ENCODE data around the gene FAM20C.

The FAM20C gene

DNA sequence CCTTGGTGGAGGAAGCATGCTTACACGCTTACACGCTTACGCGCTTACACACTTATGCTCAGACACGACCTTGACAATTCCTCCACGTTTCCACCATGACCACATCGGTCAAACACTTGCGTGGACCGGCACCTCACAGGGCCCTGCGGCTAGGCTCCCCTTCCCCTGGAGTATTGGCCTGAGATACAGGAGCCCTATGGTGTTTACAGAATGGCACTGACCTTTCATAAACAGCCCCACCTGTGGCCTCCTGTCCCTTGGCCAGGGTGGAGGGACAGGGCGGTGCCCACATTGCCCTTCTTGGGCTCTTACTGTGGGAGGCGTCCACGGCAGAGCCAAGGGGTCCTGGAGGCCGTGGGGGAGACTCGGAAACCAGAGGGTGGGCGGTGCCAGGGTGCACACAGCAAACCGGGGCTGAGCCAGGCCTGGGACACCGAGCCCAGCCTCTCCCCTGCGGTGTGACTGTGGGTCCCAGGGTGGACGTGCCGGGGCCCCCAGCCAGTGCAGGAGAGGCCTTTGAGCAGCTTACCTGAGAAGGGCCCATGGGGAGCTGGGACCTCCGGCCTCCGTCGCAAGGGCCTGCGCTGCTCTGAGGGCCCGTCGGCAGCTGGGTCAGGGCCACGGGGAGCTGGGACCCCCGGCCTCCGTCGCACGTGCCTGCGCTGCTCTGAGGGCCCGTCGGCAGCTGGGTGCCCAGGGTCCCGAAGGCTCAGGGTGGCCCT lies 53.4 kb downstream of the FAM20C start:
- no peak overlapping the region for H3K4me3 ChIP-seq (ENCODE audit: low read depth, low read length)
- TF ChIP-seq, protein P1, sequence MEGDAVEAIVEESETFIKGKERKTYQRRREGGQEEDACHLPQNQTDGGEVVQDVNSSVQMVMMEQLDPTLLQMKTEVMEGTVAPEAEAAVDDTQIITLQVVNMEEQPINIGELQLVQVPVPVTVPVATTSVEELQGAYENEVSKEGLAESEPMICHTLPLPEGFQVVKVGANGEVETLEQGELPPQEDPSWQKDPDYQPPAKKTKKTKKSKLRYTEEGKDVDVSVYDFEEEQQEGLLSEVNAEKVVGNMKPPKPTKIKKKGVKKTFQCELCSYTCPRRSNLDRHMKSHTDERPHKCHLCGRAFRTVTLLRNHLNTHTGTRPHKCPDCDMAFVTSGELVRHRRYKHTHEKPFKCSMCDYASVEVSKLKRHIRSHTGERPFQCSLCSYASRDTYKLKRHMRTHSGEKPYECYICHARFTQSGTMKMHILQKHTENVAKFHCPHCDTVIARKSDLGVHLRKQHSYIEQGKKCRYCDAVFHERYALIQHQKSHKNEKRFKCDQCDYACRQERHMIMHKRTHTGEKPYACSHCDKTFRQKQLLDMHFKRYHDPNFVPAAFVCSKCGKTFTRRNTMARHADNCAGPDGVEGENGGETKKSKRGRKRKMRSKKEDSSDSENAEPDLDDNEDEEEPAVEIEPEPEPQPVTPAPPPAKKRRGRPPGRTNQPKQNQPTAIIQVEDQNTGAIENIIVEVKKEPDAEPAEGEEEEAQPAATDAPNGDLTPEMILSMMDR (IDR thresholded peaks at IDR 0.05; ENCODE audit: low read depth, low read length) = no peak

DNA sequence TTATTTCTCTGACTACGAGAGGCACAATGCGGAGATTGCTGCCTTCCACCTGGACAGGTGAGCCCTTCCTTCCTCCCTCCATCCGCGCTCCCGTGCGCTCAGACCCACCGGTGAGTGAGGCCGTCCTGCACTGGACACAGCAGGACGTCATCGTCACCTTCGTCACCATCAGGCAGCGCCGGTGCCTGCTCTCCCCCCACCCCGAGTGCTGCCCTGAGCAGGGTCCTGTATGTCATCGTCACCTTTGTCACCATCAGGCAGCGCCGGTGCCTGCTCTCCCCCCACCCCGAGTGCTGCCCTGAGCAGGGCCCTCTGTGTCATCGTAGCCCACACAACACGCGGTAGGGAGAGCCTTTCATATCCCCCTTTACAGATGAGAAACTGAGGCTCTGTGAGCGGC lies 54.1 kb downstream of the FAM20C start:
- TF ChIP-seq, protein P1 (IDR thresholded peaks at IDR 0.05; ENCODE audit: low read depth, low read length) = no peak
- H3K4me3 ChIP-seq (ENCODE audit: low read depth, low read length) = no peak overlapping the region

GRCh38 chr7:247181-247580 lies 54.8 kb downstream of the FAM20C start:
- TF ChIP-seq, protein P1 (IDR thresholded peaks at IDR 0.05; ENCODE audit: low read depth, low read length) = no peak
- H3K4me3 ChIP-seq (ENCODE audit: low read depth, low read length) = no peak overlapping the region

DNA sequence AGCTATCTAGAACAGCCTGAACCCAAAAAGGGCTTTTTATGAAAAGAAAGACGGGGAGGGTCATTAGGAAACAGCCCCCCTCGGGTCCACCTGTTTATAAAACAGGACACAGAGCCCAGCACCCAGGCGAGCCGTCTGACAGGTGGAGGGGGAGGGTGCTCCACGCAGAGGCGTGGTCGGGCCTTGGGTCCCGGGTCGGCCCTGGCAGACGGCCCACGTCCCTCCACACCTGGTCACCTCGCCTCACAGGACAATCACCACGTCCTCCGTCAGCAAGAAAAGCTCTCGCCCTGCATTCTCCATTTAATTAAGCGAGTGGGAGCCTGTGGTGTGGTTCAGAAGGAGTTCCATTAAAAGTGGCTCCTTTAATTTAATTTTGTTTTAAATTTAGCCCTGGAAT lies 55.3 kb downstream of the FAM20C start:
- TF ChIP-seq, protein P1 (IDR thresholded peaks at IDR 0.05; ENCODE audit: low read depth, low read length) = no peak

DNA sequence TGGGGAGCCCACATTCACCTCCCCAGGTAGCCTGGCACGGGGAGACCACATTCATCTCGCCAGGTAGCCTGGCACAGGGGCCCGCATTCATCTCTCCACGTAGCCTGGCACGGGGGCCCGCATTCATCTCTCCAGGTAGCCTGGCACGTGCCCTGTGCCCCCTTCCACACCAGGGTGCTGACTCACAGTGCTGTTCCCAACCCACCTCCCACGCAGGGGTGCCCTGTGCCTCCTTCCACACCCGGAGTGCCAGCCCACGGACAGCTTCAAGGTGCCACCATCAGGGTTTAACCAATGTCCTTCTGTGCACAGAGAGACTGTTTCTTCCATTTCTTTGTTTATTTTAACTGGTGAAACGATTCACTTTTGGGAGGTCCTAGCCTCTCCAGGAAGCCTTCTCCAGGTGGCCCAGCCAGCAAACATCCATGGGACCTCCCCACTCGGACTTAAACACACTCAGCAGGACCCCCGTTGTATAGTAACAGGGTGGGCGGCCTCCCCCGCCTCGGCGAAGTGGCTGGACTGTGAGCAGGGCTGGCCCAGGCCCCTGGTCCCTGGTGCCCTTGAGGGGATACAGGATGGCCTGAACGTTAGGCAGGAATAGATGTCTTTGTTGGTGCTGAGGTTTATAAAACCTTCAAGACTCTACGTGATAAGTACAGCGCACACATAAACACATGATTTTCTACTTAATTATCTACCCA lies 56.5 kb downstream of the FAM20C start:
- no peak overlapping the region for H3K4me3 ChIP-seq (ENCODE audit: low read depth, low read length)
- TF ChIP-seq, protein P1 (IDR thresholded peaks at IDR 0.05; ENCODE audit: low read depth, low read length) = no peak

More for the DNA sequence above, 55.3 kb downstream of the FAM20C start:
- H3K4me3 ChIP-seq (ENCODE audit: low read depth, low read length) = no peak overlapping the region

GRCh38 chr7:249989-250388 lies 57.6 kb downstream of the FAM20C start:
- H3K4me3 ChIP-seq (ENCODE audit: low read depth, low read length) = no peak overlapping the region
- TF ChIP-seq, protein P1 (IDR thresholded peaks at IDR 0.05; ENCODE audit: low read depth, low read length) = no peak

DNA sequence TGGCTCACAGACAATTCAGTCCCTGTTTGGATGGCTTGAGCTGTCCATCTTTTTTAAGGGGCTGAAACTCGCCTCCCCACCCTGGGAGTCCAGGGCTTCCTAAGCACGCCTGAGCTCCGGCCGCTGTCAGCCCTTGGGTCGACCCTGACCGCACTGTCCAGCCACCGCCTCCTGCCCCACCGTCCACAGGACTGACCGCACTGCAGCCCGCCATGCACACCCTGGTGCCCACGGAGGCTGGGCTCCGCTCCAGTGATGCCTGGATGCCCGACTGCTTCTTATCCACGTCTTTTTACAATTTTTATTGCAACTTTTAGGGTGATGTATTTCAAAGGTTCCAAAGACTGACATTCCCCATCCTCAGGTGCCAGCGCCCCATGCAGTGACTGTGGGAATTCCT lies 58.2 kb downstream of the FAM20C start:
- no peak overlapping the region for H3K4me3 ChIP-seq (ENCODE audit: low read depth, low read length)
- TF ChIP-seq, protein P1 (IDR thresholded peaks at IDR 0.05; ENCODE audit: low read depth, low read length) = no peak
